DND-41 (cell line): ENCODE measurements around the gene ZC3H13.

Experiments used
- CTCF ChIP-seq: IDR thresholded peaks from 2 replicates; pipeline ENCODE4 v1.5.1; 2012; ENCODE audit warnings: borderline replicate concordance, low read length, moderate library complexity, mild to moderate bottlenecking; ENCODE audit not compliant: poor library complexity, severe bottlenecking; ENCODE audit errors: extremely low read depth
- EZH2 ChIP-seq: IDR thresholded peaks from 3 replicates; pipeline ENCODE4 v1.6.1; 2012; ENCODE audit warnings: borderline replicate concordance, low read depth, mild to moderate bottlenecking, moderate library complexity, low read length, inconsistent platforms; ENCODE audit not compliant: severe bottlenecking

- TF ChIP-seq CTCF: no peak
- no peak for TF ChIP-seq EZH2
Observed at GRCh38 chr13:46053162-46054012, 841 bp upstream of the ZC3H13 start.
